ENCODE data around the gene AP3S1.

The AP3S1 gene

GRCh38 chr5:115829913-115830312 lies 11.8 kb upstream of the AP3S1 start:
- no peak for TF ChIP-seq SP1 (IDR thresholded peaks at IDR 0.05)
- TF ChIP-seq FOXM1 (IDR thresholded peaks at IDR 0.05; ENCODE audit: borderline replicate concordance) = no peak
- no peak for TF ChIP-seq ELF4 (IDR thresholded peaks at IDR 0.05)
- no peak for TF ChIP-seq HDGF (IDR thresholded peaks at IDR 0.05; ENCODE audit: borderline replicate concordance)
- no peak for TF ChIP-seq FOXK2 (IDR thresholded peaks at IDR 0.05)
- no peak for TF ChIP-seq ARNT (IDR thresholded peaks at IDR 0.05)
- DNase-seq (ENCODE audit: extremely low spot score) = no peak
- POLR2A ChIA-PET = no interaction called here
- CTCF ChIA-PET = no interaction called here

GRCh38 chr5:115831163-115831768 lies 10.5 kb upstream of the AP3S1 start:
- CTCF ChIA-PET = interaction anchor here (0.6 to 1.3 kb wide), 3 partner anchors 15 to 65 kb away, joined by 3 read pairs; partner anchors contain the start of gene CDO1
- DNase-seq (ENCODE audit: extremely low spot score) = peak; percentile 40
- POLR2A ChIA-PET = interaction anchor here (1.1 kb wide), 1 partner anchor 10 kb away, joined by 3 read pairs; the partner anchor contains the start of genes AP3S1 and ATG12
- TF ChIP-seq LEF1 (IDR thresholded peaks at IDR 0.05; ENCODE audit: borderline replicate concordance) (no peak), BHLHE40 (IDR thresholded peaks at IDR 0.05; ENCODE audit: borderline replicate concordance) (no peak), CTBP1 (IDR thresholded peaks at IDR 0.05; ENCODE audit: borderline replicate concordance) (no peak), ELF4 (IDR thresholded peaks at IDR 0.05) (no peak), FOXM1 (IDR thresholded peaks at IDR 0.05; ENCODE audit: borderline replicate concordance) (no peak), FOXK2 (IDR thresholded peaks at IDR 0.05) (no peak), SP1 (IDR thresholded peaks at IDR 0.05) (no peak), NFRKB (IDR thresholded peaks at IDR 0.05) (no peak), ARNT (IDR thresholded peaks at IDR 0.05) (no peak)

DNA sequence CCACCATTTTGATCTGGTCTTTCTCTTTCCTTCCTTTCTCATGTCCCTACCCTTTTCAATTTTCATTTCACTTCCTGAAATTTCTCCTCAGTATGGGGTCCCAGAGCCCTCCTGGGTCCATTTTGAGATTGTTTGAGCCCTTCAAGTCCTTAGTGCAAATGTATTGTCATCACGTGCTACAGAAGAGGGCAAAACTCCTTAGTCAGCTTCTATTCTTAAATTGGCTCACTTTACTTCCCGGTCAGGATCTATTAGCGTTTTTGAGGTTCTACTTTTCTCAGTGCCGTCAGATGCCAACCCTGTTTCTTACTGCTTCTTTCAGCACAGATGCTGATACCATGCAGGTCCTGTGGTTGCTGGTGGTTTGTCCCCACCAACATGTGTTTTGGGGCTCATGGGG lies 6.3 kb upstream of the AP3S1 start:
- no peak for DNase-seq (ENCODE audit: extremely low spot score)
- no peak for TF ChIP-seq LEF1 (IDR thresholded peaks at IDR 0.05; ENCODE audit: borderline replicate concordance)
- TF ChIP-seq BHLHE40 (IDR thresholded peaks at IDR 0.05; ENCODE audit: borderline replicate concordance) = no peak
- no peak for TF ChIP-seq L3MBTL2 (conservative IDR thresholded peaks at IDR 0.05)
- TF ChIP-seq ELF4 (IDR thresholded peaks at IDR 0.05) = no peak
- no peak for TF ChIP-seq FOXK2 (IDR thresholded peaks at IDR 0.05)
- TF ChIP-seq SUZ12 (IDR thresholded peaks at IDR 0.05) = no peak
- no peak for TF ChIP-seq ZNF384 (IDR thresholded peaks at IDR 0.05)
- TF ChIP-seq FOXM1 (IDR thresholded peaks at IDR 0.05; ENCODE audit: borderline replicate concordance) = no peak
- no peak for TF ChIP-seq TARDBP (IDR thresholded peaks at IDR 0.05)
- no peak for TF ChIP-seq FOXA1 (IDR thresholded peaks at IDR 0.05)
- POLR2A ChIA-PET = no interaction called here
- CTCF ChIA-PET = interaction anchor here (0.7 kb wide), 1 partner anchor 183 kb away, joined by 4 read pairs; no protein-coding TSS in a partner anchor

DNA sequence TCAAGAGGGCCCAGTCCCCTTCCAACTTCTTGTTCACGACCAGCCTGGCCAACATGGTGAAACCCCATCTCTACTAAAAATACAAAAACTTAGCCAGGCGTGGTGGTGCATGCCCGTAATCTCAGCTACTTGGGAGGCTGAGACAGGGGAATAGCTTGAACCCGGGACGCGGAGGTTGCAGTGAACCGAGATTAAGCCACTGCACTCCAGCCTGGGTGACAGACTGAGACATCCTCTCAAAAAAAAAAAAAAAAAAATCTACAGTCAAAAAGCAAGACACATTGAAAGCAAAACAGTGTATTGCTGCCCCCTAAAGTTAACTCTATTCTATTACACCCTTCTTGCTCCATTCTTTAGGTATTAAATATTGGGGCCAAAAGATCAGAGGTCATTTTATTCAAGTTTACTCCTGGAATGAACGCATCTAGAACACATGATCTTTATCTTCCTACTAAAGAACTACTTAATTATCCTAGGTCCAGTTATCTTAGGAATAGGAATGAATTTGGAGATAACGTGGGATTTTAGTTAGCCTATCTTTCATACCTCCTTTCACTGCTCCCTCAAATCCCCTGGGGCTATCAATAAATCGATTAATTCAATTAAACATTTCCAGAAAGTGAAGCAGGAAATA lies 2.7 kb upstream of the AP3S1 start:
- CTCF ChIA-PET = interaction anchor here (0.8 to 1.3 kb wide), 5 partner anchors 25 to 264 kb away, joined by 3 to 5 read pairs (median 3); no protein-coding TSS in a partner anchor
- peak; percentile 97 for TF ChIP-seq ZNF384 (IDR thresholded peaks at IDR 0.05)
- TF ChIP-seq L3MBTL2 (conservative IDR thresholded peaks at IDR 0.05) = no peak
- TF ChIP-seq HDGF (IDR thresholded peaks at IDR 0.05; ENCODE audit: borderline replicate concordance) = no peak
- no peak for DNase-seq (ENCODE audit: extremely low spot score)
- POLR2A ChIA-PET = interaction anchor here (0.8 to 1.5 kb wide), 2 partner anchors 23 to 295 kb away, joined by 3 to 4 read pairs; partner anchors contain the start of genes CDO1 and FEM1C

DNA sequence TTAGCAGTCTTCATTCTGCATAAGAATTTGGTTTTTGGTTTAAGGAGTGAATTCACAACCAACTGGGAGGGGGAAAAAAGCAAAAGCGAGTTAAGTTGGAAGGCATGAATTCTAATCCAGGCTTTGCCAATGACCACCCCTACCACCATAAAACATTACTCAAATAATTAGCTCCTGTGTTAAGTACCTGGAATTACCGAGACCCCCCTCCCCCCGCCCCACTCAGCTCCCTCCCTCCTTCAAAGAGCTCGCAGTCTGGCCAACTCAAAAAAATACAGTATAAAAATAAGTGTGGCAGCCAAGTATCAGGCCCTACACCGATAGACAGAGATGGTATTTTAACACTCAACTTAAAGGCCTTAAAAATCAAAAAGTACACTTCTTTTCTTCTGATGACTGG lies 862 bp upstream of the AP3S1 start:
- CTCF ChIA-PET = no interaction called here
- DNase-seq (ENCODE audit: extremely low spot score) = no peak
- POLR2A ChIA-PET = interaction anchor here (1.1 kb wide), 1 partner anchor 22 kb away, joined by 3 read pairs; no protein-coding TSS in a partner anchor
- TF ChIP-seq HDGF (IDR thresholded peaks at IDR 0.05; ENCODE audit: borderline replicate concordance) = no peak
- TF ChIP-seq, protein P1, sequence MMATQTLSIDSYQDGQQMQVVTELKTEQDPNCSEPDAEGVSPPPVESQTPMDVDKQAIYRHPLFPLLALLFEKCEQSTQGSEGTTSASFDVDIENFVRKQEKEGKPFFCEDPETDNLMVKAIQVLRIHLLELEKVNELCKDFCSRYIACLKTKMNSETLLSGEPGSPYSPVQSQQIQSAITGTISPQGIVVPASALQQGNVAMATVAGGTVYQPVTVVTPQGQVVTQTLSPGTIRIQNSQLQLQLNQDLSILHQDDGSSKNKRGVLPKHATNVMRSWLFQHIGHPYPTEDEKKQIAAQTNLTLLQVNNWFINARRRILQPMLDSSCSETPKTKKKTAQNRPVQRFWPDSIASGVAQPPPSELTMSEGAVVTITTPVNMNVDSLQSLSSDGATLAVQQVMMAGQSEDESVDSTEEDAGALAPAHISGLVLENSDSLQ (IDR thresholded peaks at IDR 0.05) = no peak
- no peak for TF ChIP-seq FOXA1 (IDR thresholded peaks at IDR 0.05)

- CTCF ChIA-PET = no interaction called here
- TF ChIP-seq ARNT (IDR thresholded peaks at IDR 0.05) (no peak), BHLHE40 (IDR thresholded peaks at IDR 0.05; ENCODE audit: borderline replicate concordance) (no peak), FOXK2 (IDR thresholded peaks at IDR 0.05) (no peak), SUZ12 (IDR thresholded peaks at IDR 0.05) (no peak)
- peak; percentile 48 for DNase-seq (ENCODE audit: extremely low spot score)
- POLR2A ChIA-PET = interaction anchor here (0.8 to 1.1 kb wide), 2 partner anchors 23 to 26 kb away, joined by 3 to 4 read pairs; partner anchors contain the start of gene CDO1
Measured at GRCh38 chr5:115842089-115842935, 577 bp downstream of the AP3S1 start.

DNA sequence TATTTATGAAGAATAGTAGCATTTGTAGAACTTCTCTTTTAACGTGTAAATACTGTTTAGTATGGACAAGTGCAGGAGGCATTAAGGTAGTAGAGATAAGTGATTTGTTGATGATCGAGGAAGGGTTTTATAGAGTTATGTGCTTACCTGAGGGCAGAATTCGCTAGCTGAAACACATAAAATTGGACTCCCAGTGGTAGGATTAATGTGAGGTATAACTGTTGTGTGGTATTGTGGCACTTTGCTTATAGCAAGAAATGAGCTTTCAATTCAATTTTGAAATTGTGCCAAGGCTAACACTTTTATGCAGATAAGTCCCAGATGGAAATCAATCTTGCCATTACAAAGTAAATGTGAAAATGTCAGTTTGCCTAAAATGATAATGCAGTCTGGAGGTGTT lies 1.2 kb downstream of the AP3S1 start:
- ChIA-PET CTCF (no interaction called here), POLR2A (no interaction called here)
- TF ChIP-seq ZNF384 (IDR thresholded peaks at IDR 0.05) = no peak
- TF ChIP-seq TARDBP (IDR thresholded peaks at IDR 0.05) = no peak
- no peak for TF ChIP-seq SUZ12 (IDR thresholded peaks at IDR 0.05)
- TF ChIP-seq CTBP1 (IDR thresholded peaks at IDR 0.05; ENCODE audit: borderline replicate concordance) = peak; percentile 19; the same call in 1 of the 2 replicates
- TF ChIP-seq FOXK2 (IDR thresholded peaks at IDR 0.05) = no peak
- TF ChIP-seq BHLHE40 (IDR thresholded peaks at IDR 0.05; ENCODE audit: borderline replicate concordance) = no peak
- no peak for DNase-seq (ENCODE audit: extremely low spot score)
